DMS 273 treated with DMSO at 0.1 percent for 48 hours (cell line): Measurements from ENCODE around the gene JAKMIP2.
"Not testable (repeated sequence)": the region's sequence is repeated elsewhere in the genome, so short reads cannot be mapped to it uniquely, and the experiment has no call there.

Experiments used
- DNase-seq: peaks from one replicate; lab custom pipeline; 2025; lab: John Stamatoyannopoulos, UW

Gene JAKMIP2

DNA sequence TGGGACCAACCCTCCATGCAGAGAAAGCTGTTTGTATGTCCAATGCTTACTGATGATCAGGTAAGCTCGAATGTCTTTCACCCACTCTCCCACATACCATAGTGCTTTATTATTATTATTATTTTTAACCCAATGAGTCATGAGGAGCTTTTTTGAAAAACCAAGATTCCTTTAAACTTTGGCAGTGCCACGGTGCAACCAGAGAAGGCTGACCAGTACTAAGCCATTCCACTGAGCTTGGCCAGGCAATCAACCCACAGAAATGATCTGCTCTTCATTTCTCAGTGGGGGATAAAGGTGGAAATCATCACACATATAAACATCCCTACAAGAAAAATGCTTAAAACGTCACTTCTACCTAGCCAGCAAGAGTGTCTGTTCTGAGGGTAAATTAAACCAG, 35.5 kb downstream of the JAKMIP2 start:
- no peak for DNase-seq

GRCh38 chr5:147743678-147744374, 38.7 kb downstream of the JAKMIP2 start:
- DNase-seq = peak; percentile 75

GRCh38 chr5:147743012-147743411, 39.5 kb downstream of the JAKMIP2 start:
- no peak for DNase-seq

- no peak for DNase-seq
Measured at GRCh38 chr5:147742151-147742550, 40.4 kb downstream of the JAKMIP2 start.

DNA sequence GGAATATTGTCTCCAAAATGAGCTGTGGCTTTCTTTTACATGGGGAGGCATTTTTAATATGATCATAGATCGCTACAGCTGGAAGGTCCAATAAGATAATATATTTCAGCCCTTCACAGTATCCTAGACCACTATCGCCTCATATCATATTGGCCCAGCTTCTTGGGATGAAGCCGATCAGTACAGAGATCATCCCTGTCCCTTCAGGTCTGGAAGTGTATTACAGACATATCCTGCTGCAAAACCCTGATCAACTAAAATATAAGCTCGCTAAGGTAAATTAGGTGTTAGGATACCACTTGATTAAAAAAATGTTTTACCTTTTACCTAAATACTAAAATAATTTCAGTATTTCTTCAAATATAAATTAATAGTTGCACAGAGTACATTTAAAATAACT, 41.7 kb downstream of the JAKMIP2 start:
- DNase-seq = no peak

DNA sequence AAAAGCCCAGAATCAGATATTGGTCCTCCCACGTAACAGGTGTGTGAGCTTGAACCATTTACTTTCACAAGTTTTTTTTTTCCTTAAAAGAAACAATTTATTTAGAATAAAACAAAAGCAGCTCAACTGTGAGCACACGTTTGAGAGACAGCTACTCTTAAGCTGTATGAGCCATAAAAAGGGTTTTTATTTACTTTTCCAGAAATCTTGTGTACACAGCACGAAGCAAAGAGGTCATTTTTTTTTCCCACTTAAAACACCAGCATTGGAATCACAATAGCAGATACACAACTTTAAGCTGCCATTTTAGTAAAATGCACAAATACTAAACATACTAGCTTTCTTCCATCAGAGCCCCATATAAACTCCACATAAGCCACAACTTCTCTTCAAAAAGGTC, 44.6 kb downstream of the JAKMIP2 start:
- DNase-seq = no peak

DNA sequence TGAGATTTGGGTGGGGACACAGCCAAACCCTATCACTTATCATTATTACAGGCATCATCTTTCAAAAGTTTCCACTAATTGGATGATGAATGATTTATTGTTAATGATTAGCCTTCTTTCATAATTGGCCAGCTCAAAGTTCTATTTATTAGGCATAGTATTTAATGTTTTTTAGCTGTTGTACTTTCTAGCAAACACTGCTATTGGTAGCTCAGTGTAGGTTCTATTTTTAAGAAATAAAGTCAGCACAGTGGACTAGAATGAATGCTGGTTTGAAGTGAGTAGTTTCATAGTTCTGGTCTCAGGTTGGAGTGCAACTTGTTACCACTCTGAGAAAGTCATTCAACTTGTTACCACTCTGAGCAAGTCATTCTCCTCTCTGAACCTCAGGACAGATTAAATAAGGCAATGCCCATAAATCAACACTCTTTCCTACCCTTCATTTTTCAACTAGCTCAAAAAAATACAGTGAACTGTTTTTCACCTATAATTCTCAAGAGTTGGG, 46.9 kb downstream of the JAKMIP2 start:
- DNase-seq = no peak

DNA sequence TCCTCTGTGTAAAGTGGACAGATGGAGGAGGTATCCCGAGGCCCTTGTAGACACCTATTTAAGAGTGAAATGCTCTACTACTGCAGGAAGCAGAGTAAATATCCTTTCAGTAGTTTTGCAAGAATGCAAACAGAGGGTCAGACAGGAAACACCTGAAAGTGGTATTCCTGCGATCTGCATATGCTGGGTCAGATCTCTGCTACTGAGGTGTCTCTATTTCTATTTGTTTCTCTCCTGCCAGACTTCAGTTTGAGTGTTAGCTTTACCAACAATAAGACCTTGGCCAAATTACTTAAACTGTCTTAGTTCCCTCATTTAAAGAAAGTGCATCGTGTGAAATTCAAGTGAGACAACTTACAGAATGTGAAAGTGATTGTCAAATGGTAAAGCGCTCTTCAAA, 47.6 kb downstream of the JAKMIP2 start:
- DNase-seq = no peak

- DNase-seq = no peak
Measured at GRCh38 chr5:147733075-147733474, 49.5 kb downstream of the JAKMIP2 start.

- no peak for DNase-seq
Measured at GRCh38 chr5:147732291-147732883, 50.1 kb downstream of the JAKMIP2 start.

DNA sequence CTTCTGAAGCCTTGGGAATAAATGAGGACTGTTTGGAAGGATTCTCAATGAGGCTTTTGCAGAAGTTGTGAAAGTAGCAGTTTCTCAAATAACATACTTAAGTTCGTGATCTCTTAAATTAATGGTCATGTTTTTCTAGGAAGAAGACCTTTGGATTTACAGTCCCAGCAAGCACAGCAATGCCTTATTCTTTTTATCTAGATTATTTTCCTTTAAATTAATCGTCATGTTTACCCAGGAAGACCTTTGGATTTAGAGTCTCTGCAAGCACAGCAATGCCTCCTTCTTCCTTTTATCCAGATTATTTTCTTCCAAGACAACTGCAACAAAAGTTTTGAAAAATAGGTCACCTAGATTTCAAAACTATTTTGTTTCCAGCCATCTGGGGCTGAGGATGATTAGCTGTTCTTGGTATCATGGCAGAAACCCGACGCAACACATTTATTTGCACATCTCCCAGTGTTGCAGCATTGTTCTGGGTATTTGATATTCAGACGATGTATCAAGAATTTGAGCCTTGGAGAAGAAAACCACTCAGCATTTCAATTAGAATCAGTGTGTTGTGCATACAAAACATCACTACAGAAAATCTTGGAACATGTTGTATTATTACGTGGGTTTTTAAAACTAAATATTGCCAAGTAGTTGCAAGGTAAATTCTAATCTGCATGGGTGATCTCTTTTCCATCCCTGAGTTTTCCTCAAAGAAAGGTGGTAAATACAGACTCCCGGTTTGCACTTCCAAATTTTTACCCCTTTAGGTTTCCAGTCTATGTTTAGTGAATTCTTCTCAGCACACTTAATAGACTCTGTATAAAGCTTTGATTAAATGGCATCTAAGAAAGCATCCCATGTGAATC, 50.9 kb downstream of the JAKMIP2 start:
- DNase-seq = no peak

DNA sequence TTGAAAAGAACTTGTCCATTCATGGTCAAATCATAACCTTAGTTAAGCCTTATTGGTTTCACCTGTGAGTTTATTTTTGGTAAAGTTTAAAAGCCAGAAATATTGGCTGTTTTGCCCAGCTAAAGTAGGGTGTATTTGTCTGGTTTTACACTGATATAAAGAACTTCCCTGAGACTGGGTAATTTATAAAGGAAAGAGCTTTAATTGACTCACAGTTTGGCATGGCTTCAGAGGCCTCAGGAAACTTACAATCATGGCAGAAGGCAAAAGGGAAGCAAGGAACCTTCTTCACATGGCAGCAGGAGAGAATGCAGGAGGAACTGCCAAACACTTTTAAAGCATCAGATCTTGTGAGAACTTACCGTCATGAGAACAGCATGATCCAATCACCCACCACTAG, 55.3 kb downstream of the JAKMIP2 start:
- DNase-seq = no peak

- not testable (repeated sequence) for DNase-seq
Measured at GRCh38 chr5:147721191-147721960, 61.2 kb downstream of the JAKMIP2 start.

DNA sequence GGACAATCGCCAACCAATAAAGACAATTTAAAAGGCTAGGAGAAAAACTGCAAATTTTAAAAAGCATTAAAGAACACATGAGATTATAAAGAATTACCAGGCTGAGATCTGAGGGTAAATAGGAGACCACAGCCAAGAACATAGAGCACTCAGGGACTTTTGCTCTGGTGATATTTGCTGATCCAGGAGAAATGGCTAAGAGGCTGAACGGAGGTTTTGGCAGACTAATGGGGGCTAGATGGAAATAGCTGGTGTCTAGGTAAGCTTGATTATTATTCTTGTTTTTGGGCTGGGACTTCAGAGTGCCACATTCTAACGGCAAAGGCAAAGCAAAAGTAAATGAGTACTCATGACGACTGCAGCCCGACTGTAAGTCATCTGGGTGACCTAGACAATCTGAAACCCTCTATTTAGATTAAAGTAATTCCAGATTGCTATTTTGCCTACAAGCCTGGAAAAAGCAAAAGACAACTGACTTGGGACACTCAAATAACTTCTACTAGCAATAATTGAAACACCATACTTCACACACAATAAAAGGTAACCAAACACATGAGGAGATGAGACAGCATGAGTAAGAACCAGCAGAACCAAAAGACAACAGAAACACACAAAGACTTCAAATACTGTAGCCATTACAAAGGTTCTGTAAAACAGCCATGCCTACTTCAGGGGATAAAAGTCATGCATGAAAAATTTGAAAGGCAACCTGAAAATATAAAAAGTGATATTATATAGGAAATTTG, 68.8 kb downstream of the JAKMIP2 start:
- no peak for DNase-seq

GRCh38 chr5:147712598-147712997, 69.9 kb downstream of the JAKMIP2 start:
- no peak for DNase-seq

- no peak for DNase-seq
Measured at GRCh38 chr5:147712019-147712418, 70.5 kb downstream of the JAKMIP2 start.

DNA sequence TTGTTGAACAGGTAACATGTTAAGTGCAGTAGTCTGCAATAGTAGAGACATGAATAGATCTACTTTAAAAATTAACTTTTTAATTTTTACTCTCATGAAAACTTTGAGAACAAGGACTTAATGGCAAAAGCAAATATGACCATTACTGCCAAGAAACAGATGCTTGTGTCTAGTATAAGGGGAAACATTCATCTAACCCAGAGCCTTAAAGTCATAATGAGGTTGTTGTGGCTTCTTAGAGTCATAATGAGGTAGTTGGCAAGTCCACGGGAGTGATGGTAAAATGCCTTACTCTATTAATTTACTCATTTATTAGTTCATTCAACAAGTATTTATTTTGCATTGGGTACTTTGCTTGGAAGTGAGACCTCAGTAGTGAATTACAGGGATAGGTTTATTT, 71.5 kb downstream of the JAKMIP2 start:
- DNase-seq = no peak

- DNase-seq = no peak
Measured at GRCh38 chr5:147708708-147709107, 73.8 kb downstream of the JAKMIP2 start.

GRCh38 chr5:147704544-147704943, 78.0 kb downstream of the JAKMIP2 start:
- DNase-seq = no peak

DNA sequence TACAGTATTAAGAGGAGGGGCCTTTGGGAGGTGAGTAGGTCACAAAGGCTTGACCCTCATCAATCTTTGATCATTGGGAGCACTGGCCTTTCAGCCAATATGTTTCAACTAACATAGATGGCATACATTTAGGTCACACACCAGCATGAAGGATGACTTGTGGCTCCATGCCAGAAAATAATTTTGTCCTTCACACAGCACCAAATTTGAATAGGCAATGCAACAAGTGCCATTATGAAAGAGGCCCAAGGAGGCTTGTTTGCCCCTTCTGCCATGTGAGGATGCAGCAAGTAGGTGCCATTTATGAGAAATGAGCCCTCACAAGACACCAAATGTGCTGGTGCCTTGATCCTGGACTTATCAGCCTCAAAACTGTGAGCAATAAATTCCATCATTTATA, 81.1 kb downstream of the JAKMIP2 start:
- no peak for DNase-seq

DNA sequence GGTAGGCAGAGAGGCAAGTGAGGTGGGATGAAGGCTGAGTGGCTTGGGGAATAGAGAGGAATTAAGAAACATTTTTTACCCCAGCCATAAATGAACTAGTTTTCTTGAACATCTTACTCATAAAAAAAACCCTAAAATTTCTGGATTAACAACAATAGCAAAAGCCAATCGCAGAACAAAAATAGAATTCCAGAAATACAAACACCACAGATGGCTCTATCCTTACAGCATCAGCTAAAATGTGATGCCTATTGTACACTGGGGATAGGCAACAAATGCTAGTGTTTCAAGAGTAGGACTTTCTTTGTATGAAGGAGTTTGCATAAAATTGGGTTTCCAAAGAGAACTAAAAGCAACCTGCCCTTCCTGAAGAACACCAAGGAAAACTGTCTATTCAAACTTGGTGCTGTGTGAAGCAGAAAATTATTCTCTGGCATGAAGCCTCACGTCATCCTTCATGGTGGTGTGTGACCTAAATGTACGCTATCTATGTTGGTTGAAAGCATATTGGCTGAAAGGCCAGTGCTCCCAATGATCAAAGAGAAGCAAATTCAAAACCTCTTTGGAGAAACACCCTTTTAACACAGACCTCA, 82.9 kb downstream of the JAKMIP2 start:
- no peak for DNase-seq
